Activated naive CD4-positive, alpha-beta T cell treated with anti-CD3 and anti-CD28 coated beads for 36 hours (primary cell): ENCODE measurements around the gene PBRM1. TPM values are rescaled to one million over a fixed set of nuclear protein-coding genes. Genes with fewer than 3 reads are reported as not detected.

ENCODE experiments used
- CTCF ChIA-PET: fragments of 350-600 bp; sonication (Branson Sonifier 250); formaldehyde crosslinking; loops from one replicate; lab custom pipeline; 2021; ENCODE audit warnings: antibody characterized with exemption; lab: Charles Lee
- DNase-seq: peaks from one replicate; pipeline ENCODE4 v3.0.0-alpha.2; 2020
- H3K27ac Mint-ChIP-seq: one replicate; pipeline ENCODE4 v1.8.0; 2021; ENCODE audit warnings: mild to moderate bottlenecking, mixed read lengths
- H3K27me3 Mint-ChIP-seq: one replicate; pipeline ENCODE4 v1.8.0; 2021; ENCODE audit warnings: low read depth, mixed read lengths
- H3K36me3 Mint-ChIP-seq: one replicate; pipeline ENCODE4 v1.8.0; 2021; ENCODE audit warnings: low read depth, mixed read lengths
- H3K4me1 Mint-ChIP-seq: one replicate; pipeline ENCODE4 v1.8.0; 2021; ENCODE audit warnings: low read depth, mixed read lengths
- H3K4me3 Mint-ChIP-seq: one replicate; pipeline ENCODE4 v1.8.0; 2021; ENCODE audit warnings: mild to moderate bottlenecking, moderate library complexity, mixed read lengths
- H3K9me3 Mint-ChIP-seq: one replicate; pipeline ENCODE4 v1.8.0; 2021; ENCODE audit warnings: mixed read lengths
- intact Hi-C: fragments of 100-400 bp; cut with micrococcal nuclease; formaldehyde crosslinking; loops from one replicate; pipeline ENCODE4 v1.15.1; 2023
- total RNA-seq, 2 experiments: library from RNA; stranded (reverse); gene quantifications; one replicate each; pipeline ENCODE4 v1.2.3, GENCODE V29; 2021

Gene PBRM1
- total RNA-seq, 2 experiments from 2014 or later, result 49.9 to 57.7 TPM

- no peak for DNase-seq
- Mint-ChIP-seq H3K9me3 (no peaks in the 10 kb centered on the region), H3K4me1 (no peaks in the 10 kb centered on the region), H3K4me3 (no peak overlapping the region), H3K36me3 (no peaks in the 10 kb centered on the region), H3K27ac (no peak overlapping the region), H3K27me3 (no peaks in the 10 kb centered on the region)
- CTCF ChIA-PET, result no interaction called here
- intact Hi-C loops, result no loop called here
Observed at GRCh38 chr3:52498137-52499054, 187.3 kb downstream of the PBRM1 start.

GRCh38 chr3:52495777-52496602 is 189.7 kb downstream of the PBRM1 start:
- Mint-ChIP-seq H3K27me3 (no peaks in the 10 kb centered on the region), H3K4me3 (no peak overlapping the region), H3K27ac (no peak overlapping the region), H3K9me3 (no peaks in the 10 kb centered on the region), H3K4me1 (no peaks in the 10 kb centered on the region), H3K36me3 (peaks cover 4% of the 10 kb centered on the region)
- CTCF ChIA-PET, result no interaction called here
- intact Hi-C loops, result no loop called here
- DNase-seq, result no peak

Other genes starting within 250 kb of the PBRM1 start
- gene SEMA3G, start 240.8 kb downstream of the PBRM1 start, total RNA-seq, result not detected
- 1 to 10 TPM; 7.2 to 7.6 TPM for gene TNNC1, start 231.9 kb downstream of the PBRM1 start, total RNA-seq
- 10 to 100 TPM; 50.4 to 52.5 TPM for gene NISCH, start 230.3 kb downstream of the PBRM1 start, total RNA-seq
- under 1 TPM; 0.10 to 0.17 TPM for gene STAB1, start 190.6 kb downstream of the PBRM1 start, total RNA-seq
- 10 to 100 TPM; 20.4 to 20.8 TPM for gene NT5DC2, start 152.1 kb downstream of the PBRM1 start, total RNA-seq
- 10 to 100 TPM; 12.3 to 13.1 TPM for gene UQCC5, start 149.3 kb downstream of the PBRM1 start, total RNA-seq
- 100 to 1,000 TPM; 195 to 197 TPM for gene GNL3, start 119 bp upstream of the PBRM1 start, total RNA-seq
- gene GLT8D1, start 19.9 kb upstream of the PBRM1 start, total RNA-seq, result 10 to 100 TPM; 24.5 to 25.4 TPM
- 100 to 1,000 TPM; 118 to 123 TPM for gene SPCS1, start 20.2 kb upstream of the PBRM1 start, total RNA-seq
- 10 to 100 TPM; 12.8 to 15.3 TPM for gene NEK4, start 85.0 kb upstream of the PBRM1 start, total RNA-seq
- not detected for gene ITIH1, start 91.7 kb upstream of the PBRM1 start, total RNA-seq
- not detected for gene ITIH3, start 108.9 kb upstream of the PBRM1 start, total RNA-seq
- 1 to 10 TPM; 1.6 to 2.2 TPM for gene ITIH4, start 144.8 kb upstream of the PBRM1 start, total RNA-seq
- gene MUSTN1, start 149.1 kb upstream of the PBRM1 start, total RNA-seq, result under 1 TPM in 1 of 2 experiments, not detected in 1; 0.57 TPM
- gene STIMATE, start 211.6 kb upstream of the PBRM1 start, total RNA-seq, result 1 to 10 TPM; 7.7 to 9.7 TPM